ENCODE data around the gene CDH13.

The CDH13 gene

GRCh38 chr16:83389751-83390150 lies 763.0 kb downstream of the CDH13 start:
- H3K36me3 ChIP-seq (replicated peaks; ENCODE audit: low read depth, low read length), result no peaks in the 10 kb centered on the region
- no peak overlapping the region for H3K4me3 ChIP-seq (ENCODE audit: low read length)
- H4K20me1 ChIP-seq (ENCODE audit: insufficient read depth, low read length), result no peaks in the 10 kb centered on the region
- H3K4me1 ChIP-seq (ENCODE audit: low read length), result no peaks in the 10 kb centered on the region
- no peak overlapping the region for H3K4me2 ChIP-seq (ENCODE audit: low read length)
- no peak overlapping the region for H3K9ac ChIP-seq (ENCODE audit: low read length)
- H3K27me3 ChIP-seq (ENCODE audit: low read depth, low read length), result no peaks in the 10 kb centered on the region
- H3K79me2 ChIP-seq (ENCODE audit: low read length), result no peaks in the 10 kb centered on the region
- H3K9me3 ChIP-seq (ENCODE audit: insufficient read depth, low read length), result no peaks in the 10 kb centered on the region
- no peak overlapping the region for H3K27ac ChIP-seq (ENCODE audit: low read length)
- TF ChIP-seq CTCF (IDR thresholded peaks at IDR 0.05; ENCODE audit: low read depth, low read length), result no peak
- H2AFZ ChIP-seq (ENCODE audit: low read depth, low read length), result no peak overlapping the region

- no peak overlapping the region for H3K4me2 ChIP-seq (ENCODE audit: low read length)
- no peak overlapping the region for H3K27ac ChIP-seq (ENCODE audit: low read length)
- no peaks in the 10 kb centered on the region for H3K27me3 ChIP-seq (ENCODE audit: low read depth, low read length)
- TF ChIP-seq EZH2phosphoT487 (IDR thresholded peaks at IDR 0.05; ENCODE audit: low read depth) (no peak), CTCF (IDR thresholded peaks at IDR 0.05; ENCODE audit: low read depth, low read length) (no peak)
- H3K4me3 ChIP-seq (ENCODE audit: low read length), result no peak overlapping the region
- no peaks in the 10 kb centered on the region for H3K79me2 ChIP-seq (ENCODE audit: low read length)
- no peaks in the 10 kb centered on the region for H3K36me3 ChIP-seq (replicated peaks; ENCODE audit: low read depth, low read length)
- H2AFZ ChIP-seq (ENCODE audit: low read depth, low read length), result no peak overlapping the region
- no peaks in the 10 kb centered on the region for H4K20me1 ChIP-seq (ENCODE audit: insufficient read depth, low read length)
- H3K9ac ChIP-seq (ENCODE audit: low read length), result no peak overlapping the region
- H3K9me3 ChIP-seq (ENCODE audit: insufficient read depth, low read length), result no peaks in the 10 kb centered on the region
- H3K4me1 ChIP-seq (ENCODE audit: low read length), result no peaks in the 10 kb centered on the region
Measured at GRCh38 chr16:83390759-83391158, 764.0 kb downstream of the CDH13 start.

- H3K27me3 ChIP-seq (ENCODE audit: low read depth, low read length), result no peaks in the 10 kb centered on the region
- no peaks in the 10 kb centered on the region for H3K79me2 ChIP-seq (ENCODE audit: low read length)
- no peaks in the 10 kb centered on the region for H4K20me1 ChIP-seq (ENCODE audit: insufficient read depth, low read length)
- no peak overlapping the region for H2AFZ ChIP-seq (ENCODE audit: low read depth, low read length)
- H3K9ac ChIP-seq (ENCODE audit: low read length), result no peak overlapping the region
- H3K9me3 ChIP-seq (ENCODE audit: insufficient read depth, low read length), result no peaks in the 10 kb centered on the region
- no peaks in the 10 kb centered on the region for H3K36me3 ChIP-seq (replicated peaks; ENCODE audit: low read depth, low read length)
- no peaks in the 10 kb centered on the region for H3K4me1 ChIP-seq (ENCODE audit: low read length)
- no peak overlapping the region for H3K4me3 ChIP-seq (ENCODE audit: low read length)
- H3K27ac ChIP-seq (ENCODE audit: low read length), result no peak overlapping the region
- H3K4me2 ChIP-seq (ENCODE audit: low read length), result no peak overlapping the region
- no peak for TF ChIP-seq EZH2phosphoT487 (IDR thresholded peaks at IDR 0.05; ENCODE audit: low read depth)
- TF ChIP-seq CTCF (IDR thresholded peaks at IDR 0.05; ENCODE audit: low read depth, low read length), result no peak
Measured at GRCh38 chr16:83392743-83393142, 766.0 kb downstream of the CDH13 start.

- no peak for TF ChIP-seq CTCF (IDR thresholded peaks at IDR 0.05; ENCODE audit: low read depth, low read length)
- no peak for TF ChIP-seq EZH2phosphoT487 (IDR thresholded peaks at IDR 0.05; ENCODE audit: low read depth)
- H3K4me2 ChIP-seq (ENCODE audit: low read length), result no peak overlapping the region
- no peaks in the 10 kb centered on the region for H3K79me2 ChIP-seq (ENCODE audit: low read length)
- H3K4me1 ChIP-seq (ENCODE audit: low read length), result no peaks in the 10 kb centered on the region
- H2AFZ ChIP-seq (ENCODE audit: low read depth, low read length), result no peak overlapping the region
- no peaks in the 10 kb centered on the region for H3K36me3 ChIP-seq (replicated peaks; ENCODE audit: low read depth, low read length)
- H3K4me3 ChIP-seq (ENCODE audit: low read length), result no peak overlapping the region
- H3K9ac ChIP-seq (ENCODE audit: low read length), result no peak overlapping the region
- H3K27me3 ChIP-seq (ENCODE audit: low read depth, low read length), result no peaks in the 10 kb centered on the region
- no peak overlapping the region for H3K27ac ChIP-seq (ENCODE audit: low read length)
- no peaks in the 10 kb centered on the region for H3K9me3 ChIP-seq (ENCODE audit: insufficient read depth, low read length)
- H4K20me1 ChIP-seq (ENCODE audit: insufficient read depth, low read length), result no peaks in the 10 kb centered on the region
Measured at GRCh38 chr16:83393196-83393981, 766.6 kb downstream of the CDH13 start.

Measured in OCI-LY3 (cell line).